ENCODE measurements around the gene KCNE5. TPM values are rescaled to one million over a fixed set of nuclear protein-coding genes. Genes with fewer than 3 reads are reported as not detected.
A peak's percentile ranks its signal among the peaks of the same experiment; 100 is the strongest.
"Not testable (repeated sequence)": the region's sequence is repeated elsewhere in the genome, so short reads cannot be mapped to it uniquely, and the experiment has no call there.

Gene KCNE5
- under 1 TPM; 0.21 to 0.68 TPM for total RNA-seq

- no peaks in the 10 kb centered on the region for H3K27me3 Mint-ChIP-seq (ENCODE audit: low read depth)
- CTCF ChIA-PET = no interaction called here
These were observed at the start of gene KCNE5 for GRCh38 chrX:109624641-109625616. Gene KCNE5 (minus strand): TSS chrX:109625172. CDS start chrX:109625020, 152 bp downstream.

GRCh38 chrX:109672239-109672638 is 47.3 kb upstream of the KCNE5 start:
- H3K9me3 Mint-ChIP-seq (ENCODE audit: insufficient read depth) = no peaks in the 10 kb centered on the region
- no peak for DNase-seq
- H3K27ac Mint-ChIP-seq = no peak overlapping the region
- no peaks in the 10 kb centered on the region for H3K27me3 Mint-ChIP-seq (ENCODE audit: low read depth)
- H3K4me3 Mint-ChIP-seq = no peak overlapping the region
- CTCF ChIA-PET = no interaction called here
- POLR2A ChIA-PET = no interaction called here
- no peaks in the 10 kb centered on the region for H3K4me1 Mint-ChIP-seq (ENCODE audit: low read depth)
- H3K36me3 Mint-ChIP-seq (ENCODE audit: low read depth) = peaks cover 27% of the 10 kb centered on the region
- ATAC-seq = no peak

More at GRCh38 chrX:109624641-109625616, at the start of gene KCNE5:
- H3K4me1 Mint-ChIP-seq (ENCODE audit: low read depth) = peaks cover 4% of the 10 kb centered on the region
- H3K9me3 Mint-ChIP-seq (ENCODE audit: insufficient read depth) = no peaks in the 10 kb centered on the region
- no peak within 1 kb of the TSS for H3K4me3 Mint-ChIP-seq
- no peak for DNase-seq
- no peak within 1 kb of the TSS for H3K27ac Mint-ChIP-seq
- no peaks in the 10 kb centered on the region for H3K36me3 Mint-ChIP-seq (ENCODE audit: low read depth)
- no peak for ATAC-seq
- POLR2A ChIA-PET = no interaction called here

DNA sequence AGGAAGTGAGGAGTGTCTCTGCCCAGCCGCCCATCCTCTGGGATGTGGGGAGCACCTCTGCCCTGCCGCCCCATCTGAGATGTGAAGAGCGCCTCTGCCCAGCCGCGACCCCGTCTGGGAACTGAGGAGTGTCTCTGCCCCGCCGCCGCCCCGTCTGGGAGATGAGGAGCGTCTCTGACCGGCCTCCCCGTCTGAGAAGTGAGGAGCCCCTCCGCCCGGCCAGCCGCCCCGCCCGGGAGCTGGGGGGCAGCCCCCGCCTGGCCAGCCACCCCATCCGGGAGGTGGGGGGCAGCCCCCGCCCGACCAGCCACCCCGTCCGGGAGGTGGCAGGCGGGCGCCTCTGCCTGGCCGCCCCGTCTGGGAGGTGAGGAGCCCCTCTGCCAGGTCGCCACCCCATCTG is 46.2 kb upstream of the KCNE5 start:
- H3K27ac Mint-ChIP-seq; H3K27me3 Mint-ChIP-seq (ENCODE audit: low read depth); H3K9me3 Mint-ChIP-seq (ENCODE audit: insufficient read depth); CTCF ChIA-PET; ATAC-seq; H3K4me3 Mint-ChIP-seq; POLR2A ChIA-PET; H3K4me1 Mint-ChIP-seq (ENCODE audit: low read depth); DNase-seq: not testable (repeated sequence)
- peaks cover 26% of the 10 kb centered on the region for H3K36me3 Mint-ChIP-seq (ENCODE audit: low read depth)

- ChIA-PET POLR2A (no interaction called here), CTCF (no interaction called here)
- no peaks in the 10 kb centered on the region for H3K9me3 Mint-ChIP-seq (ENCODE audit: insufficient read depth)
These were observed 43.0 kb upstream of the KCNE5 start for GRCh38 chrX:109667986-109668385.

DNA sequence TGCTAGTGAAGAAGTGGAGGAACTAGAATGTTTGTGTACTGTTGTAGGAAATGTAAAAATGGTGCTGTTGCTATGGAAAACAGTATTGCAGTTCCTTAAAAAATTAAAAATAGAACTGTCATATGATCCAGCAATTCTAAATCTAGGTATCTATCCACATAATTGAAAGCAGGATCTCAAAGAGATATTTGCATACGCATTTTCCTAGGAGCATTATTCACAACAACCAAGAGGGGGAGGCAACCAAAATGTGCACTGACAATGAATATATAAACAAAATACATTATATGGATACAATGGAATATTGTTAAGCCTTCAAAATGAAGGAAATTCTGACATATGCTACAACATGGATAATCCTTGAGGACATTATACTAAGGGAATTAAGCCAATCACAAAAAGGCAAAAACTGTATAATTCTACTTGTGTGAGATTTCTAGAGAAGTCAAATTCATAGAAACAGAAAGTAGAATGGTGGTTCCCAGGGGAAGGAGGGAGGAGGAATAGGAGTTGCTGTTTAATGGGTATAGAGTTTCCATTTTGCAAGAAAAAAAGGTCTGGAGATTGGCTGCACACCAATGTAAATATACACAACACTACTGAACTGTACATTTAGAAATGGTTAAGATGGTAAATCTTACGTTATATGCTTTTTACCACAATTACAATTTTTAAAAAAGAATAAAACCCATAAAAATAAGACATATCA is 35.6 kb upstream of the KCNE5 start:
- Mint-ChIP-seq H3K4me1 (ENCODE audit: low read depth) (no peaks in the 10 kb centered on the region), H3K27me3 (ENCODE audit: low read depth) (no peaks in the 10 kb centered on the region), H3K27ac (peak overlapping the region; percentile 15), H3K9me3 (ENCODE audit: insufficient read depth) (no peaks in the 10 kb centered on the region), H3K36me3 (ENCODE audit: low read depth) (peaks cover 59% of the 10 kb centered on the region), H3K4me3 (no peak overlapping the region)
- ATAC-seq = no peak
- CTCF ChIA-PET = no interaction called here
- POLR2A ChIA-PET = no interaction called here
- no peak for DNase-seq

More at GRCh38 chrX:109667986-109668385, 43.0 kb upstream of the KCNE5 start:
- H3K27ac Mint-ChIP-seq = no peak overlapping the region
- H3K4me1 Mint-ChIP-seq (ENCODE audit: low read depth) = no peaks in the 10 kb centered on the region
- no peak for ATAC-seq
- no peak for DNase-seq
- no peak overlapping the region for H3K4me3 Mint-ChIP-seq
- no peaks in the 10 kb centered on the region for H3K27me3 Mint-ChIP-seq (ENCODE audit: low read depth)
- H3K36me3 Mint-ChIP-seq (ENCODE audit: low read depth) = peaks cover 36% of the 10 kb centered on the region

- ChIA-PET POLR2A (no interaction called here), CTCF (no interaction called here)
- Mint-ChIP-seq H3K9me3 (ENCODE audit: insufficient read depth) (no peaks in the 10 kb centered on the region), H3K27ac (no peak overlapping the region), H3K36me3 (ENCODE audit: low read depth) (peaks cover 55% of the 10 kb centered on the region), H3K4me3 (no peak overlapping the region), H3K27me3 (ENCODE audit: low read depth) (no peaks in the 10 kb centered on the region), H3K4me1 (ENCODE audit: low read depth) (no peaks in the 10 kb centered on the region)
- DNase-seq = no peak
- ATAC-seq = no peak
These were observed 33.4 kb upstream of the KCNE5 start for GRCh38 chrX:109658391-109658790.

GRCh38 chrX:109657364-109657763 is 32.4 kb upstream of the KCNE5 start:
- CTCF ChIA-PET; H3K4me3 Mint-ChIP-seq; H3K27ac Mint-ChIP-seq; DNase-seq; ATAC-seq; POLR2A ChIA-PET; H3K27me3 Mint-ChIP-seq (ENCODE audit: low read depth); H3K9me3 Mint-ChIP-seq (ENCODE audit: insufficient read depth); H3K4me1 Mint-ChIP-seq (ENCODE audit: low read depth): not testable (repeated sequence)
- peaks cover 47% of the 10 kb centered on the region for H3K36me3 Mint-ChIP-seq (ENCODE audit: low read depth)

- H3K4me1 Mint-ChIP-seq (ENCODE audit: low read depth) = no peaks in the 10 kb centered on the region
- no peak overlapping the region for H3K27ac Mint-ChIP-seq
- ChIA-PET CTCF (no interaction called here), POLR2A (no interaction called here)
- DNase-seq = no peak
- H3K4me3 Mint-ChIP-seq = no peak overlapping the region
- no peaks in the 10 kb centered on the region for H3K9me3 Mint-ChIP-seq (ENCODE audit: insufficient read depth)
- H3K27me3 Mint-ChIP-seq (ENCODE audit: low read depth) = no peaks in the 10 kb centered on the region
- peaks cover 43% of the 10 kb centered on the region for H3K36me3 Mint-ChIP-seq (ENCODE audit: low read depth)
- no peak for ATAC-seq
These were observed 31.8 kb upstream of the KCNE5 start for GRCh38 chrX:109656774-109657173.

GRCh38 chrX:109655502-109656201 is 30.7 kb upstream of the KCNE5 start:
- Mint-ChIP-seq H3K36me3 (ENCODE audit: low read depth) (peaks cover 40% of the 10 kb centered on the region), H3K4me1 (ENCODE audit: low read depth) (no peaks in the 10 kb centered on the region), H3K27me3 (ENCODE audit: low read depth) (no peaks in the 10 kb centered on the region), H3K4me3 (no peak overlapping the region), H3K9me3 (ENCODE audit: insufficient read depth) (no peaks in the 10 kb centered on the region), H3K27ac (no peak overlapping the region)
- POLR2A ChIA-PET = no interaction called here
- CTCF ChIA-PET = no interaction called here
- no peak for ATAC-seq
- no peak for DNase-seq

GRCh38 chrX:109654516-109655109 is 29.6 kb upstream of the KCNE5 start:
- H3K27ac Mint-ChIP-seq = no peak overlapping the region
- H3K27me3 Mint-ChIP-seq (ENCODE audit: low read depth) = no peaks in the 10 kb centered on the region
- ATAC-seq = no peak
- no peaks in the 10 kb centered on the region for H3K9me3 Mint-ChIP-seq (ENCODE audit: insufficient read depth)
- H3K4me1 Mint-ChIP-seq (ENCODE audit: low read depth) = no peaks in the 10 kb centered on the region
- no peak overlapping the region for H3K4me3 Mint-ChIP-seq
- ChIA-PET CTCF (no interaction called here), POLR2A (no interaction called here)
- peaks cover 35% of the 10 kb centered on the region for H3K36me3 Mint-ChIP-seq (ENCODE audit: low read depth)
- no peak for DNase-seq

GRCh38 chrX:109644671-109645070 is 19.7 kb upstream of the KCNE5 start:
- POLR2A ChIA-PET; DNase-seq; CTCF ChIA-PET; H3K4me1 Mint-ChIP-seq (ENCODE audit: low read depth); H3K27me3 Mint-ChIP-seq (ENCODE audit: low read depth); H3K27ac Mint-ChIP-seq; ATAC-seq; H3K9me3 Mint-ChIP-seq (ENCODE audit: insufficient read depth); H3K4me3 Mint-ChIP-seq: not testable (repeated sequence)
- H3K36me3 Mint-ChIP-seq (ENCODE audit: low read depth) = peaks cover 10% of the 10 kb centered on the region
